SHP77 (cell line): ENCODE results near the gene VTI1B.
"Not testable (repeated sequence)": the region's sequence is repeated elsewhere in the genome, so short reads cannot be mapped to it uniquely, and the experiment has no call there.

ENCODE experiments used
- DNase-seq, 2 experiments: peaks; one replicate each; lab custom pipeline; 2025; lab: John Stamatoyannopoulos, UW

VTI1B gene

GRCh38 chr14:67630186-67630585 lies 44.2 kb downstream of the VTI1B start:
- DNase-seq, result no peak

GRCh38 chr14:67627519-67627918 lies 46.9 kb downstream of the VTI1B start:
- no peak for DNase-seq

- DNase-seq, result not testable (repeated sequence)
Measured at GRCh38 chr14:67626131-67626530, 48.3 kb downstream of the VTI1B start.

- DNase-seq, result peak in 1 of 2 experiments; percentile 7
Measured at GRCh38 chr14:67623114-67623513, 51.3 kb downstream of the VTI1B start.

- DNase-seq, result peak; percentile 54 to 78
Measured at GRCh38 chr14:67622675-67623074, 51.8 kb downstream of the VTI1B start.

GRCh38 chr14:67620217-67620785 lies 54.1 kb downstream of the VTI1B start:
- peak in 1 of 2 experiments; percentile 27 for DNase-seq

GRCh38 chr14:67619446-67620216 lies 54.8 kb downstream of the VTI1B start, which contains the start of gene ARG2:
Gene ARG2 (plus strand): TSS chr14:67619920. CDS start chr14:67619978, 58 bp downstream.
- DNase-seq, result peak; percentile 95 to 99

GRCh38 chr14:67618617-67619063 lies 55.8 kb downstream of the VTI1B start:
- DNase-seq, result peak; percentile 39 to 70

- DNase-seq, result no peak
Measured at GRCh38 chr14:67610491-67610890, 63.9 kb downstream of the VTI1B start.

- DNase-seq, result no peak
Measured at GRCh38 chr14:67609642-67610310, 64.7 kb downstream of the VTI1B start.

GRCh38 chr14:67607646-67608045 lies 66.8 kb downstream of the VTI1B start:
- no peak for DNase-seq

- no peak for DNase-seq
Measured at GRCh38 chr14:67602995-67603545, 71.4 kb downstream of the VTI1B start.

- DNase-seq, result no peak
Measured at GRCh38 chr14:67602076-67602475, 72.4 kb downstream of the VTI1B start.

- not testable (repeated sequence) for DNase-seq
Measured at GRCh38 chr14:67600562-67600974, 73.9 kb downstream of the VTI1B start.

GRCh38 chr14:67599698-67600561 lies 74.5 kb downstream of the VTI1B start, which contains the start of gene PIGH:
Gene PIGH (minus strand): TSS chr14:67600268. CDS start chr14:67600203, 65 bp downstream.
- peak; percentile 86 for DNase-seq
